DOHH2 (cell line): Measurements from ENCODE around the gene SLC2A6.
"Not testable (repeated sequence)": the region's sequence is repeated elsewhere in the genome, so short reads cannot be mapped to it uniquely, and the experiment has no call there.

Experiments used
- H3F3A ChIP-seq: fragments of 200-600 bp; sonication (generic), shearing (Covaris generic); 2 replicates; pipeline ENCODE4 v1.6.0; 2016; ENCODE audit warnings: antibody characterized with exemption, mild to moderate bottlenecking; ENCODE audit not compliant: control insufficient read depth, insufficient read depth
- H3K27ac ChIP-seq: fragments of 200-600 bp; sonication (generic); 2 replicates; pipeline ENCODE4 v1.5.1; 2014; ENCODE audit warnings: low read depth, mild to moderate bottlenecking, low read length, moderate library complexity
- H3K27me3 ChIP-seq: fragments of 200-600 bp; sonication (generic); 2 replicates; pipeline ENCODE4 v1.6.1; 2014; ENCODE audit warnings: mild to moderate bottlenecking, low read length, mixed read lengths; ENCODE audit not compliant: control insufficient read depth
- H3K36me3 ChIP-seq: fragments of 200-600 bp; sonication (generic); 2 replicates; pipeline ENCODE4 v1.6.1; 2014; ENCODE audit warnings: mild to moderate bottlenecking, low read length, moderate library complexity, mixed read lengths; ENCODE audit not compliant: control insufficient read depth
- H3K4me1 ChIP-seq: fragments of 200-600 bp; sonication (generic); 2 replicates; pipeline ENCODE4 v1.6.1; 2014; ENCODE audit warnings: mild to moderate bottlenecking, low read length, mixed read lengths; ENCODE audit not compliant: control insufficient read depth
- H3K4me2 ChIP-seq: fragments of 200-600 bp; sonication (generic); 2 replicates; pipeline ENCODE4 v1.6.0; 2014; ENCODE audit warnings: mild to moderate bottlenecking, low read length, moderate library complexity
- H3K4me3 ChIP-seq: fragments of 200-600 bp; sonication (generic); 2 replicates; pipeline ENCODE4 v1.5.1; 2014; ENCODE audit warnings: mild to moderate bottlenecking, low read length, mixed read lengths
- H3K79me2 ChIP-seq: fragments of 200-600 bp; sonication (generic); 2 replicates; pipeline ENCODE4 v1.6.1; 2014; ENCODE audit warnings: mild to moderate bottlenecking, low read length, mixed read lengths; ENCODE audit not compliant: control insufficient read depth
- H3K9me2 ChIP-seq: fragments of 200-600 bp; sonication (generic); replicated peaks from 2 replicates; pipeline ENCODE4 v1.6.1; 2014; ENCODE audit warnings: mild to moderate bottlenecking, low read length, mixed read lengths; ENCODE audit not compliant: control insufficient read depth
- H3K9me3 ChIP-seq: fragments of 200-600 bp; sonication (generic); 2 replicates; pipeline ENCODE4 v1.6.1; 2014; ENCODE audit warnings: antibody characterized with exemption, low read length, mixed read lengths; ENCODE audit not compliant: control insufficient read depth, insufficient read depth
- H4K20me1 ChIP-seq: fragments of 200-600 bp; sonication (generic); 2 replicates; pipeline ENCODE4 v1.6.0; 2014; ENCODE audit warnings: low read depth, mild to moderate bottlenecking, antibody characterized with exemption, low read length, moderate library complexity; ENCODE audit not compliant: control insufficient read depth, insufficient read depth
- CTCF ChIP-seq: fragments of 200-600 bp; sonication (generic); IDR thresholded peaks from one replicate; pipeline ENCODE4 v1.5.1; 2014; ENCODE audit warnings: antibody characterized with exemption, mild to moderate bottlenecking, low read depth, low read length; ENCODE audit not compliant: poor library complexity, severe bottlenecking
- EZH2phosphoT487 ChIP-seq: fragments of 200-600 bp; sonication (generic); IDR thresholded peaks from 2 replicates; pipeline ENCODE4 v1.6.1; 2017; ENCODE audit warnings: borderline replicate concordance, mild to moderate bottlenecking, antibody characterized with exemption, low read length, moderate library complexity, mixed read lengths

Gene SLC2A6

GRCh38 chr9:133452562-133452961 is 26.3 kb downstream of the SLC2A6 start:
- Histone ChIP-seq H3K9me3 (no peaks in the 10 kb centered on the region), H4K20me1 (no peaks in the 10 kb centered on the region), H3K36me3 (no peaks in the 10 kb centered on the region), H3K27me3 (peaks cover 12% of the 10 kb centered on the region), H3K9me2 (no peaks in the 10 kb centered on the region), H3K4me3 (no peak overlapping the region), H3K27ac (no peak overlapping the region), H3K4me2 (no peak overlapping the region), H3K4me1 (no peaks in the 10 kb centered on the region), H3K79me2 (no peaks in the 10 kb centered on the region), H3F3A (no peaks in the 10 kb centered on the region)
- no peak for TF ChIP-seq CTCF
- TF ChIP-seq EZH2phosphoT487, result no peak

GRCh38 chr9:133451865-133452264 is 27.0 kb downstream of the SLC2A6 start:
- not testable (repeated sequence) for H3K9me3 ChIP-seq, H3K79me2 ChIP-seq, H3K4me2 ChIP-seq, H3K36me3 ChIP-seq, H3K27ac ChIP-seq, H3K4me3 ChIP-seq, H4K20me1 ChIP-seq, H3K9me2 ChIP-seq, H3F3A ChIP-seq, H3K4me1 ChIP-seq
- H3K27me3 ChIP-seq, result peaks cover 12% of the 10 kb centered on the region

- no peaks in the 10 kb centered on the region for H3K79me2 ChIP-seq
- no peaks in the 10 kb centered on the region for H3K36me3 ChIP-seq
- no peak overlapping the region for H3K4me2 ChIP-seq
- H3K27ac ChIP-seq, result no peak overlapping the region
- H3K9me3 ChIP-seq, result no peaks in the 10 kb centered on the region
- H4K20me1 ChIP-seq, result no peaks in the 10 kb centered on the region
- peaks cover 17% of the 10 kb centered on the region for H3K27me3 ChIP-seq
- H3K4me3 ChIP-seq, result no peak overlapping the region
- TF ChIP-seq EZH2phosphoT487 (no peak), CTCF (no peak)
- no peaks in the 10 kb centered on the region for H3K4me1 ChIP-seq
- H3K9me2 ChIP-seq, result no peaks in the 10 kb centered on the region
- H3F3A ChIP-seq, result no peaks in the 10 kb centered on the region
Measured at GRCh38 chr9:133449760-133450159, 29.1 kb downstream of the SLC2A6 start.

GRCh38 chr9:133448487-133448972 is 30.4 kb downstream of the SLC2A6 start:
- Histone ChIP-seq H3K4me3 (no peak overlapping the region), H3K9me2 (no peaks in the 10 kb centered on the region), H3K9me3 (no peaks in the 10 kb centered on the region), H3F3A (no peaks in the 10 kb centered on the region), H3K27ac (no peak overlapping the region), H3K27me3 (peaks cover 17% of the 10 kb centered on the region), H3K79me2 (no peaks in the 10 kb centered on the region), H3K4me2 (no peak overlapping the region), H3K36me3 (no peaks in the 10 kb centered on the region), H4K20me1 (no peaks in the 10 kb centered on the region), H3K4me1 (no peaks in the 10 kb centered on the region)
- no peak for TF ChIP-seq EZH2phosphoT487
- no peak for TF ChIP-seq CTCF
